ENCODE measurements around the gene MAP1S. TPM values are rescaled to one million over a fixed set of nuclear protein-coding genes. Genes with fewer than 3 reads are reported as not detected.

The MAP1S gene
- polyA plus RNA-seq, 1 experiment: 20.4 TPM

GRCh38 chr19:17755977-17756670, 36.8 kb downstream of the MAP1S start:
- ChIA-PET POLR2A (no interaction called here), CTCF (interaction anchor here (2.8 kb wide), 1 partner anchor 10 kb away, joined by 19 read pairs; no protein-coding TSS in a partner anchor)
- no peak for DNase-seq (ENCODE audit: low read depth)
- Histone ChIP-seq H3K36me3 (ENCODE audit: control insufficient read depth, insufficient read depth, low read length) (no peaks in the 10 kb centered on the region), H3K27me3 (ENCODE audit: control insufficient read depth, insufficient read depth, low read length) (peaks cover 2% of the 10 kb centered on the region), H3K4me3 (ENCODE audit: low read depth, low read length) (no peak overlapping the region)
- no peak for TF ChIP-seq CTCF (IDR thresholded peaks at IDR 0.05; ENCODE audit: insufficient read depth, low read depth, low read length)

GRCh38 chr19:17757125-17757524, 37.8 kb downstream of the MAP1S start:
- ChIA-PET POLR2A (no interaction called here), CTCF (interaction anchor here (1.3 kb wide), 1 partner anchor 9 kb away, joined by 5 read pairs; no protein-coding TSS in a partner anchor)
- Histone ChIP-seq H3K27me3 (ENCODE audit: control insufficient read depth, insufficient read depth, low read length) (peaks cover 2% of the 10 kb centered on the region), H3K4me3 (ENCODE audit: low read depth, low read length) (no peak overlapping the region), H3K36me3 (ENCODE audit: control insufficient read depth, insufficient read depth, low read length) (no peaks in the 10 kb centered on the region)
- no peak for TF ChIP-seq CTCF (IDR thresholded peaks at IDR 0.05; ENCODE audit: insufficient read depth, low read depth, low read length)
- DNase-seq (ENCODE audit: low read depth): no peak

DNA sequence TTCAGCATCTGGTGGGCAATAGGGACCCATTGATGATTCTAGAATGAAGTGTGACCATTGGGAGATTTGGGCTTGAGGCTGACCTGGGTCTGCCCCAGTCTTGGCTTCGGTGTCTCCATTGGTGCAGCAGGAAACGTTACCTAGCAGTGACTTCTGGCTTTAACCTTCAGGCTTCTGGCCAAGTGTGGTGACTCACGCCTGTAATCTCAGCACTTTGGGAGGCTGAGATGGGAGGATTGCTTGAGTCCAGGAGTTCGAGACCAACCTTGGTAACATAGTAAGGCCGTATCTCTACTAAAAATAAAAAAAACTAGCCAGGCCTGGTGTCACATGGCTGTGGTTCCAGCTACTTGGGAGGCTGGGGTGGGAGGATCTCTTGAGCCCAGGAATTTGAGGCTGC, 39.2 kb downstream of the MAP1S start:
- TF ChIP-seq CTCF (IDR thresholded peaks at IDR 0.05; ENCODE audit: insufficient read depth, low read depth, low read length): no peak
- no peak for DNase-seq (ENCODE audit: low read depth)
- H3K27me3 ChIP-seq (ENCODE audit: control insufficient read depth, insufficient read depth, low read length): peaks cover 2% of the 10 kb centered on the region
- POLR2A ChIA-PET: no interaction called here
- CTCF ChIA-PET: no interaction called here
- H3K4me3 ChIP-seq (ENCODE audit: low read depth, low read length): no peak overlapping the region
- H3K36me3 ChIP-seq (ENCODE audit: control insufficient read depth, insufficient read depth, low read length): no peaks in the 10 kb centered on the region

DNA sequence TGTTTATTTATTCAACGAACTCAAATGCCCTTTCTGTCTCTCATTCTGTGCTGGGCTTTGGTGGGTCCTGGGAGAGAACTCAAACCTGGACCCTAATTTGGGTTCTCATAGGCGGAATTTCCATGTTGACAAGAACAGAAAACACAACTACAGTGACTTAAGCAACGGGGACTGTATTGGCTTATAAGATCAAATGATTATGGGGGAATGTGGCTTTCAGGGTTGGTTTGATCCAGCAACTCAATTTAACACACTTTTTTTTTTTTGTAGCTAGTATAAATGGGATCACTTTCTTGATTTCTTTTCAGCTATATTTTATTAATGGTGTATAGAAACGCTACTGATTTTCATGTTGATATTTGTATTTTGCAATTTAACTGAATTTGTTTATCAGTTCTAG, 41.9 kb downstream of the MAP1S start:
- DNase-seq (ENCODE audit: low read depth): no peak
- peaks cover 2% of the 10 kb centered on the region for H3K27me3 ChIP-seq (ENCODE audit: control insufficient read depth, insufficient read depth, low read length)
- POLR2A ChIA-PET: no interaction called here
- no peak overlapping the region for H3K4me3 ChIP-seq (ENCODE audit: low read depth, low read length)
- TF ChIP-seq CTCF (IDR thresholded peaks at IDR 0.05; ENCODE audit: insufficient read depth, low read depth, low read length): no peak
- CTCF ChIA-PET: no interaction called here
- H3K36me3 ChIP-seq (ENCODE audit: control insufficient read depth, insufficient read depth, low read length): no peaks in the 10 kb centered on the region

- no peak for DNase-seq (ENCODE audit: low read depth)
- no peak for TF ChIP-seq CTCF (IDR thresholded peaks at IDR 0.05; ENCODE audit: insufficient read depth, low read depth, low read length)
- H3K36me3 ChIP-seq (ENCODE audit: control insufficient read depth, insufficient read depth, low read length): no peaks in the 10 kb centered on the region
- no peak overlapping the region for H3K4me3 ChIP-seq (ENCODE audit: low read depth, low read length)
- H3K27me3 ChIP-seq (ENCODE audit: control insufficient read depth, insufficient read depth, low read length): peaks cover 2% of the 10 kb centered on the region
- CTCF ChIA-PET: interaction anchor here (0.9 to 2.0 kb wide), 6 partner anchors 8 to 267 kb away, joined by 3 to 5 read pairs (median 4); no protein-coding TSS in a partner anchor
- POLR2A ChIA-PET: no interaction called here
These were observed 43.4 kb downstream of the MAP1S start for GRCh38 chr19:17762505-17763229.
